Measurements from ENCODE around the gene LEPROT.
A peak's percentile ranks its signal among the peaks of the same experiment; 100 is the strongest.

The LEPROT gene

DNA sequence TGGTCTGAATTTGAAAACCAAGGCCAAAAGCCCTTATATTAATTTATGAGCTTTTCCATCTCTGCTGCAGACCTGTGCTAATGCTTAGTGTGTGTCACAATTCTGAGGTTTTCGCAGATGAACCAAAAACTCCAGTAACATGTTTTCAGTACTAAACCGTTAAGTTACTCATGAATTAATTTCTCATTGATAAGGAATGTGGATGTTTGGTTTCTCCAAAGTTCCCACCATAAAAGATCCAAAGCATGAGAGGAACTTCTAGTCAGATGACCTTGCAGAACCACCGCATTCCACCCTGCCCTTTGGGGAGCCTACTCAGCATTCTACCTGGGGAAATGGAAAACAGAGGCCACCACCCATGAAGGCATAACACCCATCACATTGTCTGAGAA, 7.5 kb upstream of the LEPROT start:
- H3K4me1 ChIP-seq (ENCODE audit: control insufficient read depth, insufficient read depth, low read length): peaks cover 19% of the 10 kb centered on the region
- no peak overlapping the region for H3K9ac ChIP-seq (ENCODE audit: low read length)
- H3K9me3 ChIP-seq (ENCODE audit: control insufficient read depth, insufficient read depth, low read depth, low read length): no peaks in the 10 kb centered on the region
- no peaks in the 10 kb centered on the region for H3K27me3 ChIP-seq (ENCODE audit: control insufficient read depth, insufficient read depth, low read length)
- no peak overlapping the region for H3K27ac ChIP-seq (ENCODE audit: low read depth, low read length)
- no peaks in the 10 kb centered on the region for H3K36me3 ChIP-seq (ENCODE audit: control insufficient read depth, insufficient read depth, low read length)
- no peak overlapping the region for H3K4me3 ChIP-seq (ENCODE audit: low read depth, low read length)

DNA sequence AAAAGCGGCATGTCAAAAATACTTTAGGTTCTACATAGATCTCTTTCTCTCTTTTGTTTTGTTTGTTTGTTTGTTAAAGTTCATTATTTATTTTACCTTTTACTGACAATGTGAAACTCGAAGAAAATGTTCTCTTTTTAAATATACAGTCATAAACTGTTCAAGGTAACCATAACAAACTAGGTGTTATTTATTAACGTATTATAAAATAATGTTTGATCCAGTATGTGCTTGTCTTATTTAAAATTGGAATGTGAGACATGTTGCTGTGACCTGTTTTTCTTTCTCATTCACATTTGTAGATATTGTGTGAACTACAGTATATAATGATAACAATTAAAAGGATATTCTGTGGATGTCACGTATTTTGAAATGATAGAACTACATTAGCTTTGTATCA, 5.9 kb upstream of the LEPROT start:
- Histone ChIP-seq H3K4me3 (ENCODE audit: low read depth, low read length) (no peak overlapping the region), H3K9ac (ENCODE audit: low read length) (no peak overlapping the region), H3K27ac (ENCODE audit: low read depth, low read length) (no peak overlapping the region), H3K9me3 (ENCODE audit: control insufficient read depth, insufficient read depth, low read depth, low read length) (no peaks in the 10 kb centered on the region), H3K27me3 (ENCODE audit: control insufficient read depth, insufficient read depth, low read length) (no peaks in the 10 kb centered on the region), H3K4me1 (ENCODE audit: control insufficient read depth, insufficient read depth, low read length) (peaks cover 17% of the 10 kb centered on the region), H3K36me3 (ENCODE audit: control insufficient read depth, insufficient read depth, low read length) (no peaks in the 10 kb centered on the region)

DNA sequence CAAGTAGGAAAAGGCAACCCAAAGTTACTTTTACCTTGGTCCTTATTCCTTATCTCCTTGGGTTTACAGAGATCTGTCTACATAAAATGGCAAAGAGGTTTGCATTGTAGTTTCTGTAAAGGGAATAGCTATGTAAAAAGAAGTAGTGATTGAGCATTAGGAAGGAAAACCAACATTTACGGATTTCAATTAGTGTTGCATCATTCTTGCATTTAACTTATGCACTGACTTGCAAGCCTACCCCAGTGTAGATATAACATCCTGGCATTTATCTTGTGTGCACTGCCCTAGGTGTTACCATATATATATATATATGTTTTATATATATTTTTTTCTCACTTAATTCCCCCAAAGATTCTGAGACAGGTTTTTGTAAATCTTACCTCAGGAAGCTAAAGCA, 3.7 kb upstream of the LEPROT start:
- Histone ChIP-seq H3K4me3 (ENCODE audit: low read depth, low read length) (no peak overlapping the region), H3K27ac (ENCODE audit: low read depth, low read length) (no peak overlapping the region), H3K4me1 (ENCODE audit: control insufficient read depth, insufficient read depth, low read length) (peaks cover 15% of the 10 kb centered on the region), H3K9me3 (ENCODE audit: control insufficient read depth, insufficient read depth, low read depth, low read length) (no peaks in the 10 kb centered on the region), H3K36me3 (ENCODE audit: control insufficient read depth, insufficient read depth, low read length) (no peaks in the 10 kb centered on the region), H3K9ac (ENCODE audit: low read length) (no peak overlapping the region), H3K27me3 (ENCODE audit: control insufficient read depth, insufficient read depth, low read length) (no peaks in the 10 kb centered on the region)

DNA sequence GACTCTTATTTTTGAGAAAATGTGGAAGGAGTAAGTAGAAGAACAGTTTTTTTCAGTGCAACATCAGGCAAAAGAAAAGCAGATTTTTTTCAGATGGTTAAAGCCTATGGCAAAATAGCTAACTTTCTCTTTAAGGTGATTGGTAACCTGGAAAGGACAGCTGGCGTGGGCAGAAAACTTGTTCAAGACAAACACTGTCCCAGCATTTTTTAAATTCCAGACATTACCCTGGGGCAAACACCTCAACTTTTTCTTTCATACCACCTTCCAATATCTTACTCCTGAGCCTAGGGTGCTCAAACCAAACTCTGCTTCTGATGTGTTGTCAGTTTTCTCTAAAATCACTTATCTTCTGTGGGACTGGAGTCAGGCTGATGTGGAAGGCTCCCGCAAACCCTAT, 2.7 kb upstream of the LEPROT start:
- Histone ChIP-seq H3K9ac (ENCODE audit: low read length) (no peak overlapping the region), H3K4me1 (ENCODE audit: control insufficient read depth, insufficient read depth, low read length) (peaks cover 23% of the 10 kb centered on the region), H3K36me3 (ENCODE audit: control insufficient read depth, insufficient read depth, low read length) (no peaks in the 10 kb centered on the region), H3K4me3 (ENCODE audit: low read depth, low read length) (no peak overlapping the region), H3K27ac (ENCODE audit: low read depth, low read length) (no peak overlapping the region), H3K9me3 (ENCODE audit: control insufficient read depth, insufficient read depth, low read depth, low read length) (no peaks in the 10 kb centered on the region), H3K27me3 (ENCODE audit: control insufficient read depth, insufficient read depth, low read length) (no peaks in the 10 kb centered on the region)

DNA sequence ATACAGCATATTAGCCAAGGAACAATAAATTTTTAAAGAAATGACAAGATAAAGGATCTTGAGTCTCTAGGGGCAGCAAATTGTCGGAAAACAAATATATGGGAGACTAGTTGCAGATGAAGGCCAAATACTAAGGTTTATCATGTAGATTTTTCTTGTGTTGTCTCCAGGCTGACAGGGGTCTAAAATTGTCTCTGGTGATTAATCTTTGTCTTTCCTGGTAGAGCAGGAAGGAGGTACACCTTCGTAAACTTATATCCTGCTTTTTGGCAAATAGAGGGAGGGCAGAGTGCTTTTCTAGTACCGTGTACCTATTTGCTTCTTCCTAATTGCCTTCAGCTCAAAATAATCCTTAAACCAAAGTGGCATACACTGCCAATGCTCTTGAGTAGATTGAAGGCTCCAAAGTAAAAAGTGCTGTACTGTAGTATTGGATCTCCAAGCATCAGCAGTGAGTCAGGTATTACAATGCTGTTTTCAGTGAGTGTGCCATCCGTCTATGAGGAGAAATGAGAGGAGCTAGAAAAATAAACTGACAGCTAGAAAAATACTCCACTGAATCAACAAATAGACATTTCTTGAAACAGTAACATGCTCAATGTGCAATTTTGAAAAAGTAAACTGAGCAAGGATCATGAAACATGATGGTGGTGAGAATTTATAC, 1.8 kb upstream of the LEPROT start:
- no peak overlapping the region for H3K27ac ChIP-seq (ENCODE audit: low read depth, low read length)
- H3K36me3 ChIP-seq (ENCODE audit: control insufficient read depth, insufficient read depth, low read length): no peaks in the 10 kb centered on the region
- H3K9me3 ChIP-seq (ENCODE audit: control insufficient read depth, insufficient read depth, low read depth, low read length): no peaks in the 10 kb centered on the region
- no peak overlapping the region for H3K9ac ChIP-seq (ENCODE audit: low read length)
- no peaks in the 10 kb centered on the region for H3K27me3 ChIP-seq (ENCODE audit: control insufficient read depth, insufficient read depth, low read length)
- H3K4me1 ChIP-seq (ENCODE audit: control insufficient read depth, insufficient read depth, low read length): peaks cover 23% of the 10 kb centered on the region
- H3K4me3 ChIP-seq (ENCODE audit: low read depth, low read length): peak overlapping the region; percentile 70

DNA sequence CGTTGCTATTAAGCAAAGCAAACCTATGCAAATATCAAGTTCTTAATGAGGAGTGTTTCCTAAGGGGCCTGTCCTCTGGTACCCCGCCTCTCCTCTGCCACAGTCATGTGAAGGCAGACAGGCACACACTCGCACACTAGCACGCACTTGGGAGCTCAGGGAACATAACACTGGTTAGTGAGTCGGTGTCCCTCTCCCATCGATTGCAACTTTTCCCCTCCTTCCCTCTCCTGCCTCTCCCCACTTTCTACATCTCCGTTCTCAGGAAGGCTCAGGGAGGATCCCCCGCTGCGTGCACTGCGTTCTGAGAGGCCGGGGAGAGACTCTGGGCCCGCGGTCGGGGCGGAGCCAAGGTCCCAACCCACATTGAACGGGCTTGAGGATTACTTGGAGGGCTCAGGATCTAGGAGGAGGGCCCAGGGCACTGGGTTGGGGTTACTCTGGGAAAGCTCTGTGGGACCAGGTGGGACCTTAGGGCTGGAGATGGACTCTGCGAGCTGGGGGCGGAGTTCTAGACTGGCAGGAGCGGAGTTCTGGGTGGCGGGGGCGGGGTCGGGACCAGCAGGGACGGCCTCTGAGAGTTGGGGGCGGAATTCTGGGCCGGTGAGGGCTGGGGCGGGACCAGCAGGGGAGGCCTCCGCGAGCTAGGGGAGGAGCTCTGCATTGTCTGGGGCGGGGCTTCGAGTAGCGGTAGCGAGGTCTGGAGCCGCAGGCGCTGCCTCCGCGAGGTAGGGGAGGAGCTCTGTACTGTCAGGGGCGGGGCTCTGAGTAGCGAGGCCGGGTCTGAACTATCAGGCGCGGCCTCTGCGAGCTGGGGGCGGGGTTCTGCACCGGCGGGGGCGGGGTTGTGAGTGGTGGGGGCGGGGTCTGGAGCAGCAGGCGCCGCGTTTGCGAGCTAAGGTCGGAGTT, 533 bp upstream of the LEPROT start:
- Histone ChIP-seq H3K27ac (ENCODE audit: low read depth, low read length) (peak overlapping the region; percentile 33; the same call in 1 of the 2 replicates), H3K36me3 (ENCODE audit: control insufficient read depth, insufficient read depth, low read length) (no peaks in the 10 kb centered on the region), H3K9me3 (ENCODE audit: control insufficient read depth, insufficient read depth, low read depth, low read length) (no peaks in the 10 kb centered on the region), H3K9ac (ENCODE audit: low read length) (peak overlapping the region; percentile 41), H3K4me1 (ENCODE audit: control insufficient read depth, insufficient read depth, low read length) (peaks cover 30% of the 10 kb centered on the region), H3K4me3 (ENCODE audit: low read depth, low read length) (peak overlapping the region; percentile 99), H3K27me3 (ENCODE audit: control insufficient read depth, insufficient read depth, low read length) (no peaks in the 10 kb centered on the region)

DNA sequence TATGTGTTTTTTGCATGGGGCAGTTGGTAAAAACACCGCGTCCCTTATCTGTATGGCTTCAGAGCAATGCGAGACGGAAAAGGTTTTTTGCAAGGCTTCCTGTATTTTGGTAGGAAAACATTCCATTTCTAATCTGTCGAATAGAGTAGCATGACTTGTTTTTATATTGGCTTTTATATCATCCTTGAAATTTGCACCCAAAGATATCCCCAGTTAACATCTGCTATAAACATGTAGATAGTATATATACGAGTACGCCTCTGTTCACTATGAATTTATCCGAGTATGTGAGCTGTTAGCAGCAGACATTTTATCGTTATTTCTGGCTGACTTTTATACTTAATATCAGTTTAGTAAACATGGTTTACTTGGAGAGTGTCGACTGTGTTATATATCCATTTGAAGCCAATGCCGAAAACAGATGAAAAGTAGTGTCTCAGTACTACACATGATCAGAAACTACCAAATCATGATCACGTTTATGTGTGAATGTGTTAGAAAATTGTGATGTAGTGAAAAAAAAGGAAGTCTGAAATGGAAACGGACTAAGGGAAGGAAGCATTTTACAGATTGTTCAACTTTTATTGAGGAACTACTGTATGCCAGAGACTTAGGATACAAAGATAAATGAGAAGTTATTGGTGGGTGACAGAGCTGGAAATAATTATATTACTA, 1.0 kb downstream of the LEPROT start:
- Histone ChIP-seq H3K27ac (ENCODE audit: low read depth, low read length) (peak overlapping the region; percentile 87; the same call in 1 of the 2 replicates), H3K9me3 (ENCODE audit: control insufficient read depth, insufficient read depth, low read depth, low read length) (no peaks in the 10 kb centered on the region), H3K27me3 (ENCODE audit: control insufficient read depth, insufficient read depth, low read length) (no peaks in the 10 kb centered on the region), H3K4me1 (ENCODE audit: control insufficient read depth, insufficient read depth, low read length) (peaks cover 45% of the 10 kb centered on the region), H3K9ac (ENCODE audit: low read length) (peak overlapping the region; percentile 98), H3K36me3 (ENCODE audit: control insufficient read depth, insufficient read depth, low read length) (peaks cover 8% of the 10 kb centered on the region), H3K4me3 (ENCODE audit: low read depth, low read length) (peak overlapping the region; percentile 99)

DNA sequence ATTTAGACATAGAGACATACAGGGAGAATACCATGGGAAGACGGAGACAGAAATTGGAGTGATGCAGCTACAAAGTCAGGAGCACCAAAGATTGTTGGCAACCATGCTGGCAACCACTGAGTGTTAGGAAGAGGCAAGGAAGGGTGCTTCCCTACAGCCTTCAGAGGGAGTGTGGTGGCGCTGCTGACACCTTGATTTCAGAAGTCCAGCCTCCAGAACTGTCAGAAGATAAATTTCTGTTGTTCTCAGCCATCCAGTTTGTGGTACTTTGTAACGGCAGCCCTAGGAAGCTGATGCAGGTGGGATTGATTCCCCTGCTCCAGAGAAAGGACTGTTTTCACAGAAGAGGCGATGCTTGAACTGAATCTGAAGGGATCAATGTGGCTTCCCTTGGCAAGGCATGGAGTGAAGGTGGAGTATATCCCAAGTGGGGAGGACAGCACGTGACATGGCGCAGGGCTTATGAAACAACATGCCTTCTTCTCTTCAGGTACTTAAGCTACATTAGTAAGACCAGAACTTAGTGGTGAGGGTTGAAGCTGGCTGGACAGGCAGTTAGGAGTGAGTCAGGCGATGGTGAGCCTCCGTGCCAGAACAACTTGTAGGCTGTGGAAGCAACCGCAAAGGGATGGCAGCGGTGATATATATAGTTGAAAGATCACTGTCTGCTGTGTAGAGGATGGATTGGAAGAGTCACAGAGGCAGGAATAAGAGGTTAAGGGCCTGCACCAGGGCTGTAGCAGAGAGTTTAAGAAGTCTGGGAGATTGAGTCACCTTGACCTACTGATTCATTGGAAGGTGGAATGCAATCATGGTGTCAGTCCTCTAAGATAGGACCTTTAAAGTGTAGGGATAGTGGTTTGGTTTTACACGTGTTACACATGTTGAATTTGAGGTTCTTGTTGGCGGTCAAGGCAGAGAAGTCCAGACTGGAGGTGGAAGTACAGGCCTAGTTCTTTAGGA, 2.1 kb downstream of the LEPROT start:
- Histone ChIP-seq H3K9ac (ENCODE audit: low read length) (no peak overlapping the region), H3K27ac (ENCODE audit: low read depth, low read length) (no peak overlapping the region), H3K4me1 (ENCODE audit: control insufficient read depth, insufficient read depth, low read length) (peaks cover 39% of the 10 kb centered on the region), H3K27me3 (ENCODE audit: control insufficient read depth, insufficient read depth, low read length) (no peaks in the 10 kb centered on the region), H3K36me3 (ENCODE audit: control insufficient read depth, insufficient read depth, low read length) (peaks cover 14% of the 10 kb centered on the region), H3K9me3 (ENCODE audit: control insufficient read depth, insufficient read depth, low read depth, low read length) (no peaks in the 10 kb centered on the region), H3K4me3 (ENCODE audit: low read depth, low read length) (peak overlapping the region; percentile 99)

DNA sequence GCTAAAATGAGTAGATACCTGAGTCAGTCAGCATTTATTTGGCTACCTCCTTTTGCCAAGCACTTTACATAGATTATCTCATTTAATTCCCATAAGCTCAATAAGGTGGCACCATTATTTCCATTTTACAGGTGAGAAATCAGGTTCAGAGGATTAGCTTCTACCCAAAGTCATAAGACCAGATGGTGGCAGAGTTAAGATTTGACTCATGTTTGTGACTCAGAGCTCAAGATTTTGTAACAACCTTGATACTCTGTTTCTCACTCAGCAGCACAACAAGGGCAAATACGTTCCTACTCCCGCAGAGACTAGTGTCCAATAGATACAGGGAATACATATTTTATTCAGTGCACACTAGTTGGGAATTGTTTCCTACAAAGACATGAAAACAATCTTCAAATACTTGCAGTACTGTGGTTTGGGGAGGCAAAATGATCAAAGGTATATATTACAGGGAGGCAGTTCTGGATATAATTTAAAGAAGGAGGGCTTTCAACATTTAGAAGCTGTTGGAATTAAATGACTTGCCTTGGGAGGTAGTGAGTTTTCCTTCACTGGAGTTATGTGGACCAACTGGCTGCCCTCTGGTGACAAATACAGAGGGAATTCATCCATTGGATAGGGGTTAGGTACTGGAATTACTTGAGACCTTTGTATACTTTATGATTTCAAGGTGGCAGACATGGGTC, 3.6 kb downstream of the LEPROT start:
- Histone ChIP-seq H3K27ac (ENCODE audit: low read depth, low read length) (no peak overlapping the region), H3K36me3 (ENCODE audit: control insufficient read depth, insufficient read depth, low read length) (peaks cover 19% of the 10 kb centered on the region), H3K9me3 (ENCODE audit: control insufficient read depth, insufficient read depth, low read depth, low read length) (no peaks in the 10 kb centered on the region), H3K4me1 (ENCODE audit: control insufficient read depth, insufficient read depth, low read length) (peaks cover 37% of the 10 kb centered on the region), H3K9ac (ENCODE audit: low read length) (no peak overlapping the region), H3K4me3 (ENCODE audit: low read depth, low read length) (no peak overlapping the region), H3K27me3 (ENCODE audit: control insufficient read depth, insufficient read depth, low read length) (no peaks in the 10 kb centered on the region)

DNA sequence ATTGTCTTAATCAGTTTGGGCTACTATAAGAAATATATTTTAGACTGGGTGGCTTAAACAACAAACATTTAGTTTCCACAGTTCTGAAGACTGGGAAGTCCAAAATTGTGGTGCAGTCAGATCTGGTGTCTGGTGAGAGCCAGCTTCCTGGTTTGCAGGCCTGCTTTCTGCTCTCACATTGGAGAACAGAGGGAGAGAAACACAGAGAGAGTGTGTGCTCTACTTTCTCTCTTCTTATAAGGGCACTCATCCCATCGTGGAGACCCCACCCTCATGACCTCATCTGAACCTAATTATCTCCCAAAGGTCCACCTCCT, 4.1 kb downstream of the LEPROT start:
- Histone ChIP-seq H3K4me3 (ENCODE audit: low read depth, low read length) (no peak overlapping the region), H3K9me3 (ENCODE audit: control insufficient read depth, insufficient read depth, low read depth, low read length) (no peaks in the 10 kb centered on the region), H3K27me3 (ENCODE audit: control insufficient read depth, insufficient read depth, low read length) (no peaks in the 10 kb centered on the region), H3K36me3 (ENCODE audit: control insufficient read depth, insufficient read depth, low read length) (peaks cover 19% of the 10 kb centered on the region), H3K27ac (ENCODE audit: low read depth, low read length) (no peak overlapping the region), H3K9ac (ENCODE audit: low read length) (no peak overlapping the region), H3K4me1 (ENCODE audit: control insufficient read depth, insufficient read depth, low read length) (peaks cover 39% of the 10 kb centered on the region)

Measured in HUES6 (cell line).